Common myeloid progenitor, CD34-positive (primary cell): Measurements from ENCODE around the gene FUT6.

ENCODE experiments used
- CTCF ChIA-PET: fragments of 350-600 bp; sonication (Branson Sonifier 250); formaldehyde crosslinking; loops from one replicate; lab custom pipeline; 2021; ENCODE audit warnings: antibody characterized with exemption; lab: Charles Lee
- POLR2A ChIA-PET: fragments of 350-600 bp; sonication (Branson Sonifier 250); formaldehyde crosslinking; loops from one replicate; lab custom pipeline; 2021; ENCODE audit warnings: antibody characterized with exemption; lab: Charles Lee
- DNase-seq, 3 donors: peaks; one replicate each; pipeline versions ENCODE4 v3.0.0 to v3.0.0-alpha.2; 2013
- H3K27ac ChIP-seq, 2 experiments: 1 replicate in 1 of 2; 2 replicates in 1 of 2; pipeline ENCODE4 v1.7.0; 2013; ENCODE audit warnings: inconsistent platforms in 2 of 2, low read length in 2 of 2, mild to moderate bottlenecking in 2 of 2, low read depth in 1 of 2, moderate library complexity in 1 of 2; ENCODE audit not compliant: severe bottlenecking in 2 of 2, insufficient read depth in 1 of 2, poor library complexity in 1 of 2
- H3K27me3 ChIP-seq, 5 experiments: replicated peaks in 2 of 5; 1 replicate in 3 of 5; 2 replicates in 2 of 5; pipeline versions ENCODE4 v1.6.1 to v1.7.0; 2013; ENCODE audit warnings: low read length in 4 of 5, mild to moderate bottlenecking in 2 of 5, moderate library complexity in 2 of 5, inconsistent platforms in 1 of 5; ENCODE audit not compliant: insufficient read depth in 5 of 5, control insufficient read depth in 4 of 5
- H3K36me3 ChIP-seq, 4 experiments: 1 replicate in 2 of 4; 2 replicates in 2 of 4; pipeline versions ENCODE4 v1.6.1 to v1.7.0; 2013; ENCODE audit warnings: low read length in 3 of 4, control low read depth in 1 of 4, mild to moderate bottlenecking in 1 of 4; ENCODE audit not compliant: control insufficient read depth in 4 of 4, insufficient read depth in 4 of 4
- H3K4me1 ChIP-seq, 4 experiments: 1 replicate in 3 of 4; 2 replicates in 1 of 4; pipeline versions ENCODE4 v1.6.1 to v1.7.1; 2013; ENCODE audit warnings: low read length in 3 of 4, mild to moderate bottlenecking in 3 of 4, control low read depth in 1 of 4, inconsistent platforms in 1 of 4, moderate library complexity in 1 of 4; ENCODE audit not compliant: control insufficient read depth in 4 of 4, insufficient read depth in 4 of 4; ENCODE audit errors: control extremely low read depth in 1 of 4
- H3K4me3 ChIP-seq, 7 experiments: 1 replicate in 4 of 7; 2 replicates in 3 of 7; pipeline versions ENCODE4 v1.5.1 to v1.7.0; 2013; ENCODE audit warnings: mild to moderate bottlenecking in 7 of 7, low read length in 6 of 7, moderate library complexity in 6 of 7, inconsistent platforms in 2 of 7, low read depth in 2 of 7, control low read depth in 1 of 7; ENCODE audit not compliant: insufficient read depth in 4 of 7, control insufficient read depth in 1 of 7; ENCODE audit errors: extremely low read depth in 1 of 7
- H3K9me3 ChIP-seq, 5 experiments: 1 replicate in 4 of 5; 2 replicates in 1 of 5; pipeline versions ENCODE4 v1.6.1 to v1.7.1; 2013; ENCODE audit warnings: low read length in 4 of 5, mild to moderate bottlenecking in 2 of 5, inconsistent platforms in 1 of 5, low read depth in 1 of 5, moderate library complexity in 1 of 5; ENCODE audit not compliant: control insufficient read depth in 4 of 5, insufficient read depth in 2 of 5; ENCODE audit errors: control extremely low read depth in 1 of 5
- WGBS: methylation state at CpG from one replicate; pipeline ENCODE4 v1.1.5; 2013; ENCODE audit not compliant: insufficient coverage; 5-methylcytosine and 5-hydroxymethylcytosine counted together

FUT6 gene

DNA sequence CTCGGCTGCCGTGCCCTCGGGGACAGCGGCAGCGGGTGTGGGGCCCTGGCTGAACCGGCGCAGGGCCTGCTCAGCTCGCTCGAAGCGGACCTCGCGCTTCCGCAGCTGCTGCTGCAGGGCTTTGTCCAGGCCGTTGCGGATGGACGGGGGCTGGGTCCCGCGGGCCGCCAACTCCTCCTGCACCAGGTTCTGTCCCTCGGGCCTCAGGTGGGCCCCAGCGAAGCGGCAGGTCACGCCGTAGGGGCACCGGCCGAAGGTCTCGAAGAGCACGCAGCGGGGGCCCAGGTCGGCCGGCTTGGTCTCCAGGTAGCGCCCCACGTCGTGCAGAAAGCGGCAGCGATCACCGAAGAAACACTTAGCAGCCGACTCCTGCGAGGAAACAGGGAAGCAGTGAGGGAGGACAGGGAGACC is 50.1 kb downstream of the FUT6 start:
- no peak overlapping the region for H3K27ac ChIP-seq
- WGBS = 97% methylated on average over 35 of the region's 39 CpGs
- ChIA-PET POLR2A (interaction anchor here (0.9 kb wide), 1 partner anchor 69 kb away, joined by 4 read pairs; the partner anchor contains the start of gene CATSPERD), CTCF (interaction anchor here (1.3 to 2.9 kb wide), 2 partner anchors 15 to 16 kb away, joined by 4 to 9 read pairs; no protein-coding TSS in a partner anchor)
- peaks cover 4 to 57% (median 36%) of the 10 kb centered on the region in 4 experiments for H3K36me3 ChIP-seq
- no peaks in the 10 kb centered on the region for H3K27me3 ChIP-seq
- H3K4me1 ChIP-seq = peaks cover 3 to 14% (median 10%) of the 10 kb centered on the region in 4 experiments
- DNase-seq = no peak
- no peaks in the 10 kb centered on the region for H3K9me3 ChIP-seq
- no peak overlapping the region for H3K4me3 ChIP-seq

DNA sequence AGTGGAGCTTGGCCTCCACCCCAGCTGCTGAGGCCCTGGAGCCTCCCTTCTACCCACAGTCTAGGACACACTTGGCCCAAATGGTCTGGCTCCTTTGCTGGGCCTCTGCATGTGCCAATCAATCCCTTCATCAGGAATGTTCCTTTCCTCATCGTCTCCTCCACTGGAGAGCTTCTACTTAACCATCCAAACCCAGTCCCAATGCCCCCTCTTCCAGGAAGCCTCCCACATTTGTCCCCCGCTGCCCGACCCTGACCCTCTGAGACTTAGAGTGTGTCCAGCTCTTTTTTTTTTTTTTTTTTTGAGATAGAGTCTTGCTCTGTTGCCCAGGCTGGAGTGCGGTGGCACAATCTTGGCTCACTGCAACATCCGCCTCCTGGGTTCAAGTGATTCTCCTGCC is 51.1 kb downstream of the FUT6 start:
- WGBS = 100% methylated on average over 2 of the region's 5 CpGs
- ChIA-PET POLR2A (interaction anchor here (0.9 kb wide), 1 partner anchor 68 kb away, joined by 4 read pairs; the partner anchor contains the start of gene CATSPERD), CTCF (no interaction called here)
- Histone ChIP-seq H3K27me3 (no peaks in the 10 kb centered on the region), H3K27ac (no peak overlapping the region), H3K9me3 (no peaks in the 10 kb centered on the region), H3K36me3 (peaks cover 4 to 60% (median 42%) of the 10 kb centered on the region in 4 experiments), H3K4me3 (no peak overlapping the region), H3K4me1 (peaks cover 3 to 14% (median 10%) of the 10 kb centered on the region in 4 experiments)
- no peak for DNase-seq

DNA sequence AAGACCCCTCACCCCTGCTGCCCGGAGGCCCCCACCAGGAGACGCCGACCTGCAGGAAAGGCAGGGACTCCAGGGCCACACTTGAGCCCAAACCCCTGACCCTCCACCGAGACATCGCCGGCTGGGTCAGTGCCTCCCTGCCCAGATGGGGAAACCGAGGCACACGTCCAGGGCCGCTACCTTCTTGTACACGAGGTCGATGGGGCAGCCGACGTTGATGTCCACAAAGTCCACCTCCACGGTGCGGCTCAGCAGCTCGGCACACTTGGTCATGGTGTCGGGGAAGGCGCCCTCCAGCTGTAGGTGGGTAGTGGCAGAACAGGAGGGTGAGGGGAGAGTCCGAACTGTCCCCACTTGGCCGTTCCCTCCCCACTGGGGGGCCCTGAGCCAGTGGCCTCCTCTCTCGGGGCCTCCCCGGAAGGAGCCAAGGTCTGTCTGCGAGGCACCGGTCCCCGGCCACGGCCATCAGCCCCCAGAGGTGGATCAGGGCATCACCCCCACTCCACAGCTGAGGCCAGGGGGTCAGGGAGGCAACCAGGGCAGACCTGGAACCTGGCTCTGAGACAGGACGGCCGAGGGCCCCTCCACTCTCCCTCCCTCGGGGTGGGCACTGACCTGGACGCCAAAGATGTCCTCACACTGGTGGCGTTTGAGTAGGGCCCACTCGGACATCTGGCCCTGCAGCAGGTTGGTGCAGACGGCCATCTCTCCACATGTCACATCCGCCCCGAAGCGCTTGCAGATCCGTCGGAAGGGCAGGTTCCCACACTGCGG is 51.9 kb downstream of the FUT6 start:
- Histone ChIP-seq H3K27ac (no peak overlapping the region), H3K4me3 (no peak overlapping the region), H3K27me3 (no peaks in the 10 kb centered on the region), H3K4me1 (peaks cover 3 to 14% (median 10%) of the 10 kb centered on the region in 4 experiments), H3K36me3 (peaks cover 4 to 62% (median 42%) of the 10 kb centered on the region in 4 experiments), H3K9me3 (no peaks in the 10 kb centered on the region)
- ChIA-PET CTCF (no interaction called here), POLR2A (no interaction called here)
- WGBS = 94% methylated on average over 33 of the region's 39 CpGs
- no peak for DNase-seq

DNA sequence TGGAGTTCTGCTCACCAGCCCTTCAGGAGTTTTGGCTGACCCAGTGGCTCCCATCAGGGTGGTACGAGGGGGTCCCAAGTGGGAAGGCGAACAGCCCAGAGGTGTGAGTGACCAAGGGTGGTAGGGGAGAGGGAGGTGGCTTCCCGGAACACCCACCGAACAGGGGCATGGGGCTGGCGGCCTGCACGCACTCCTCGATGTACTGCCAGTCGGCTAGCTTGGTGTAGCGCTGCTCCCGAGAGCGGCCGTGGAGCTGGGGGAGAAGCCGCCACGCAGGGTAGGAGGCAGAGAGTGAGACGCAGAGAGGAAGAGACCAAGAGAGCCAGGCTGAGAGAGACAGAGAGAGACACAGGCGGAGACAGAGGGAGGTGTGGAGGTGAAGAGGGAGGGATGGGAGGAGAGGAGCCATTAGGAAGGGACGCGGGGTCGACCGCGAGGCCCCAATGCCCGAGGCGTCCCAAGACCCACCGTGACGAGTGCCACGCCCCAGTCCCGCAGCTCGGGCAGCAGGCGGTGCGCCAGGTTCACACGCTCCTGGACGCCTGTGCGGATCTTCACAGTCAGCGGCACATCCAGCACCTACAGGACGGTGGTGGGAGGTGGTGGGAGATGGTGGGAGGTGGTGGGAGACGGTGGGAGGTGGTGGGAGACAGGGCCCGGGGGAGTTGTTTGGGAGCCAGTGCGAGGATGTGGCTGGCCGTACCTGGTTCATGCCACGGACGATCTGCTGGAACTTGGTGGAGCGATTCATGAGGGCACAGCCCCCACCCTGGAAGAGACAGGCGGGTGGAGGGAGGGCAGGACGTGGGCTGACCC is 52.7 kb downstream of the FUT6 start:
- H3K27me3 ChIP-seq = no peaks in the 10 kb centered on the region
- CTCF ChIA-PET = no interaction called here
- no peak overlapping the region for H3K4me3 ChIP-seq
- peaks cover 4 to 62% (median 42%) of the 10 kb centered on the region in 4 experiments for H3K36me3 ChIP-seq
- H3K4me1 ChIP-seq = peaks cover 3 to 14% (median 10%) of the 10 kb centered on the region in 4 experiments
- WGBS = 93% methylated on average over 40 of the region's 44 CpGs
- DNase-seq = no peak
- POLR2A ChIA-PET = no interaction called here
- H3K27ac ChIP-seq = no peak overlapping the region
- no peaks in the 10 kb centered on the region for H3K9me3 ChIP-seq

DNA sequence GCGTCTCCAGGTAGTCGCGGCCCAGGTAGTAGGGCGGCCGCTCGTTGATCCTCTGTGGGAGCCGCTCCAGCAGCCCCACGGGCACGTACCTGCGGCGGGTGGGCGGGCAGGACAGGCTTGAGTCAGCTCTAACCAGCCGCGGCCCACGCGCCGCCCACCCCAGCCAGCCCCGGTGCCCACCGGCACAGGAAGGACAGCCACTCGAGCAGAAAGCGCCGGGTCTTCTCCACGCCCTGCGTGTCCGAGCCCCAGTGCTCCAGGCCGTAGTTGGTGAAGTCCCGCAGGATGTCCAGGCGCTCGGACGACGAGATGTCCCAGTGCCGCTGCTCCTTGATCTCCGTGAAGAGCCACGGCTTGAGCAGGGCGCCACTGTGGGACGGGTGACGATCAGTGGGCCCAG is 54.1 kb downstream of the FUT6 start:
- CTCF ChIA-PET = no interaction called here
- 93% methylated on average over 36 of the region's 37 CpGs for WGBS
- DNase-seq = no peak

DNA sequence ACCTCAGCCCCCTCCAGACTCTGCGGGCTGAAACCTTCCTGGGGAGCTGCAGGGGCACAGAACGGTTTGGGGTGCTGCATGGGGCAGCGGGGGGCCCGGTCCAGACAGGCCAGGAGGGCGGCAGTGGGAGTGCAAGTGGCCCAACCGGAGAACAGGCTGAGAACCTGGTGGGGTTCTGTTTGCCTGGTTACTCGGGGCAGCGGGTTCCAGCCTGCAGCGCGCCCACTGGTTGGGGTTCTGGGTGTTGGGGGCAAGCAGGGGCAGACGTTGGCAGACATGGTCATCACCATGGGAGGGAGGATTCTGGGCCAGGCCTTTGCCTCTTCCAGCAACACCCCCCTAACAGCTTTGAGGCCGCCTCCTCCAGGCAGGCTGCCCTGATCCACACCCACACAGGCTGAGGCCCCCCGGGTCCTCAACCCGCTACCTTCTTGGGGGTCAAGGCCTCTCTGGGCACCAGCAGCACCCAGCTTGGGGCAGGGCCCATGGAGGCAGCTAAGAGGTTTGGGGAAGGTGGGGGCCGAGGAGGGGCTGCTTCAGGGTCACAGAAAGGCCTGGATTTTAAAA is 54.8 kb downstream of the FUT6 start, which contains the start of gene PRR22:
Gene PRR22, minus strand, starts transcription at position 166 of the 567 bp plus-strand sequence. Its CDS starts 86 bp downstream, at position 80.
- Histone ChIP-seq H3K36me3 (peaks cover 2 to 59% (median 38%) of the 10 kb centered on the region in 4 experiments), H3K4me3 (no peak within 1 kb of the TSS), H3K9me3 (no peaks in the 10 kb centered on the region), H3K4me1 (no peaks in the 10 kb centered on the region), H3K27ac (no peak within 1 kb of the TSS), H3K27me3 (no peaks in the 10 kb centered on the region)
- WGBS = 97% methylated on average over 10 of the region's 15 CpGs
- ChIA-PET POLR2A (no interaction called here), CTCF (no interaction called here)
- DNase-seq = no peak

More for the DNA sequence above, 54.1 kb downstream of the FUT6 start:
- H3K27me3 ChIP-seq = no peaks in the 10 kb centered on the region
- H3K9me3 ChIP-seq = no peaks in the 10 kb centered on the region
- peaks cover 3 to 7% (median 6%) of the 10 kb centered on the region in 4 experiments for H3K4me1 ChIP-seq
- POLR2A ChIA-PET = no interaction called here
- no peak overlapping the region for H3K4me3 ChIP-seq
- no peak overlapping the region for H3K27ac ChIP-seq
- H3K36me3 ChIP-seq = peaks cover 4 to 62% (median 42%) of the 10 kb centered on the region in 4 experiments
